Activated CD4-positive, CD25-positive, alpha-beta regulatory T cell treated with anti-CD3 and anti-CD28 coated beads, Interleukin-2, amount 50 U/mL, for 16 hours (primary cell): ENCODE results near the gene PNPLA6.
A peak's percentile ranks its signal among the peaks of the same experiment; 100 is the strongest.

Experiments
- DNase-seq: peaks from one replicate; pipeline ENCODE4 v3.0.0-alpha.2; 2020; ENCODE audit warnings: low read depth, low spot score

Gene PNPLA6

DNA sequence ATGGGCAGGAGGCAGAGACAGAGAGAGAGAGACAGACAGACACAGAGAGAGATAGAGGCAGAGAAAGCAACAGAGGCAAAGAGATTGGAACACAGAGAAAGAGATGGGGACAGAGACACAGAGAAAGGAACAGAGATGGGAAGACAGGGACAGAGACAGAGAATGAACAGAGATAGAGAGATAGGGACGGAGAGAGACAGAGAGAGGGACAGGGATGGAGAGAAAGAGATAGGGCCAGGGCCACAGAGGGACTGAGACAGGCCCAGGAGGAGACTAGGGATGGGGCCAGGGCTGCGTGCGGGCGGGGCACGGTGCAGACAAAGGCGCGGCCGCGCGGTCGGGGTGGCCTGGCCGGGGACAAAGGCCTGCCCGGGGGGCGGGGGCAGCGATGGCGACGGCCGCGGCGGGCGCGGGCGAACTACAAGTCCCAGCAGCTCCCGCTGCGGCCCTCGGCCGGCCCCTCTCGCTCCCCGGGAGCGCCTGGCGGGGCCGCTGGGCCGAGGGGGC is 19.8 kb upstream of the PNPLA6 start, which contains the start of gene ZNF358:
Gene ZNF358, plus strand, starts transcription at position 459 of the 507 bp plus-strand sequence. CDS start 3,140 bp downstream, outside the sequence.
- DNase-seq, result no peak

DNA sequence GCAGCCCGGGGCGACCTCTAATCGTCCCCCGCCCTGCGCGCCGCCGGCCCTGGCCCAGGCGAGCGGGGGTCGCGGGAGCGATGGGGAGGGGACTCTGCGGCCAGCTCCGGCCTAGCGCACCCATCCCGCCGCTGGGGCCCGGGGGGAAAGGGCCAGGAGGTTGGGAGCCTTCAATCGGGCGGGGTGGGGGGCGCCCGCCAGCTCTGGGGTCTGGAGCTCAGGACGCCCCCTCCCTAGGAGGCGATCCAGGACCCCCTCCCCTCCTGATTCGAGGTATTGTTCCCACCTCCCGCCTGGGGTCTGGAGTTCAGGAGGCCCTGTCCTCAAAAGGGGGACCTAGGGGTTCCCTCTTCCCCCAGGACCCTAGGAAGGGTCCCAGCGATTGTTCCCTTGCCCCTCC is 19.2 kb upstream of the PNPLA6 start:
- DNase-seq, result no peak

DNA sequence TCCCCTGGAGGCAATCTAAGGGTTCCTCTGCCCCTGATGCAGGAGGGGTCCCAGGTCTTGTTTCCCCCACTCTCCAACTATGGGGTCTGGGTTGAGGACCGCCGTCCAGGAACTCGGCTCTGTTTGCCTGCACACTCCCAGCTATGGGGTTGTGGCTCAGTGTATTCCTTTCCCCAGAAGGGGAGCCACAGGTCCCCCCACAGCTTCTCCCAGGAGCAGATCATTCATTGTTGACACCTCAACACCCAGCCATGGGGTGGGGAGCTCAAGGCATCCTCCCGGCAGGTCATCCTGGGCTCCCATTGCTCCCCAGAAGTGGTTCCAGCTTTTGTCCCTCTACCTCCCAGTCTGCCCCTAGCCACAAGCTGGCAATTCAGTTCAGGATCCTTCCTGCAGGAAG is 18.6 kb upstream of the PNPLA6 start:
- no peak for DNase-seq

- DNase-seq, result no peak
Observed at GRCh38 chr19:7519361-7520130, 16.0 kb upstream of the PNPLA6 start.

- no peak for DNase-seq
Observed at GRCh38 chr19:7520131-7521051, 15.1 kb upstream of the PNPLA6 start.

DNA sequence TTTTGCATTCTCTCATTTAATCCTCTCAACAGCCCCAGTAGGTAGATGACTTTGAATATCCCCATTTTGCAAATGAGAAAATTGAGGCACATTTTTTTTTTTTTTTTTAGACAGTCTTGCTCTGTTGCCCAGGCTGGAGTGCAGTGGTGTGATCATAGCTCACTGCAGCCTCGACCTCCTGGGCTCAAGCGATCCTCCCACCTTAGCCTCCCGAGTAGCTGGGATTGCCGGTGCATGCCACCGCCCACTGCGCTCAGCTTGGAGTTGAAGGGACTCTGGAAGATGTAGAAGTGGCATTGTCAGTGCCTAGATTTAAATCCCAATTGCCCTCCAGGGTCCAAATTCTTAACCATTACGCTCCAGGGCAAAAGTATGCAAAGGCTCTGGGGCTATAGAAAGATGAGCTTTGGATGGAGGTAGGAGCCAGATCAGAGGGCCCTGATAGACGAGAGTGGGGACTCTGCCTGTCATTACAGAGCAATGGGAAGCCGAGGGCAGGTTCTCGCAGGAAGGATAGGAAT is 13.9 kb upstream of the PNPLA6 start:
- no peak for DNase-seq

GRCh38 chr19:7522072-7522922 is 13.2 kb upstream of the PNPLA6 start, which contains the start of gene MCOLN1:
Gene MCOLN1, plus strand, starts transcription at chr19:7522624. Its CDS starts 127 bp downstream, at chr19:7522751.
- DNase-seq, result peak; percentile 99

GRCh38 chr19:7522923-7523667 is 12.4 kb upstream of the PNPLA6 start:
- DNase-seq, result no peak

- DNase-seq, result no peak
Observed at GRCh38 chr19:7524523-7524922, 11.0 kb upstream of the PNPLA6 start.

DNA sequence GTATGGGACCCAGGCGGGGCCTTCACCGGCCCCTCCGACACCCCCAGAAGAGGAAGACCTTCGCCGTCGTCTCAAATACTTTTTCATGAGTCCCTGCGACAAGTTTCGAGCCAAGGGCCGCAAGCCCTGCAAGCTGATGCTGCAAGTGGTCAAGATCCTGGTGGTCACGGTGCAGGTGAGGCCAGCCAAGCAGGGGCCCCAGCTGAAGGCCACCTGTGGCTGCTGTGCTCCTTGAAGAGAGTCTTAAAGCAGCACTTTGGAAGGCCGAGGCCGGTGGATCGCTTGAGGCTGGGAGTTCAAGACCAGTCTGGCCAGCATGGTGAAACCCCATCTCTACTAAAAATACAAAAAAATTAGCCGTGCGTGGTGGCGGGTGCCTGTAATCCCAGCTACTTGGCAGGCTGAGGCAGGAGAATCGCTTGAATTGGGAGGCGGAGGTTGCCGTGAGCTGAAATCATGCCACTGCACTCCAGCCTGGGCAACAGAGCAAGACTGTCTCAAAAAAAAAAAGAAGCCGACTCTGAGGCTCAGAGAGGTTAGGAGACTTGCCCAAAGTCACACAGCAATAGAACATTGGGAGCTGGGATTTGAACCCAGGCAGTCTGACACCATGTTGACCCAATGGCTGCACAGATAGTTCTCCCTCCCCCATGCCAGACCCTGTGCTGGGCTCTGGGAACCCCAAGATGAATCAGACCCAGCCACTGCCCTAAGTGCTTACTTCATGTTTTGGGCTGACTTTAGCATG is 10.4 kb upstream of the PNPLA6 start:
- DNase-seq, result no peak

GRCh38 chr19:7526059-7526929 is 9.2 kb upstream of the PNPLA6 start:
- DNase-seq, result no peak

- no peak for DNase-seq
Observed at GRCh38 chr19:7527516-7528191, 7.9 kb upstream of the PNPLA6 start.

GRCh38 chr19:7528192-7528519 is 7.4 kb upstream of the PNPLA6 start:
- DNase-seq, result no peak

GRCh38 chr19:7528522-7529245 is 6.8 kb upstream of the PNPLA6 start:
- no peak for DNase-seq

GRCh38 chr19:7529246-7529600 is 6.3 kb upstream of the PNPLA6 start:
- no peak for DNase-seq

DNA sequence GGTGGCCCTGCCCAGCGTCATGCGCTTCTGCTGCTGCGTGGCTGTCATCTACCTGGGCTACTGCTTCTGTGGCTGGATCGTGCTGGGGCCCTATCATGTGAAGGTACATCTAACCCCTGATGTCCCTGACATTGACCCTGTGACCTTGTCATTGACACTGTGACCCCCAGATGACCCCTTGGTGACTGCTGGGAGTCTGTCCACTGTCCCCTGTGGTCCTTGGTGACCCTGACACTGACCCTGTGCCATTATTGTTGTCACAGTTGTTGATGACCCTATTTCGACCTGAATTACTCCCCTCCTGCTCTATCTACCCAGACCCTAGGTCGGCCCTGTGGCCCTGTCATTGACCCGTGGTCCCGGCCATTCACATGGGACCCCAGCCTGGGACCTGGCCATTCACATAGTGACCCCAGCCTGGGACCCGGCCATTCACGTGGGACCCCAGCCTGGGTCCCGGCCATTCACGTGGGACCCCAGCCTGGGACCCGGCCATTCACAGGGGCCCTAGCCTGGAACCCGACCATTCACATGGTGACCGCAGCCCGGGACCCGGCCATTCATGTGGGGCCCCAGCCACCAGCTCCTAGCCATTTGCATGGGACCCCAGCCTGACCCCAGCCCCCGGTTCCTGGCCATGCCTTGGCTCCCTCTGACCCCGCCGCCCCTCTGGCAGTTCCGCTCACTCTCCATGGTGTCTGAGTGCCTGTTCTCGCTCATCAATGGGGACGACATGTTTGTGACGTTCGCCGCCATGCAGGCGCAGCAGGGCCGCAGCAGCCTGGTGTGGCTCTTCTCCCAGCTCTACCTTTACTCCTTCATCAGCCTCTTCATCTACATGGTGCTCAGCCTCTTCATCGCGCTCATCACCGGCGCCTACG is 5.7 kb upstream of the PNPLA6 start:
- DNase-seq, result no peak
